Fibroblast of lung (primary cell): ENCODE data around the gene BCAS3. TPM values are rescaled to one million over a fixed set of nuclear protein-coding genes. Genes with fewer than 3 reads are reported as not detected.

Experiments
- DNase-seq, 2 donors: peaks; one replicate each; pipeline versions ENCODE4 v3.0.0 to v3.0.0-alpha.2; 2010; ENCODE audit warnings: low read depth in 2 of 2
- H2AFZ ChIP-seq: 2 replicates; pipeline ENCODE4 v1.5.1; 2012; ENCODE audit warnings: low read length, control low read depth, inconsistent platforms
- H3K27ac ChIP-seq: 2 replicates; pipeline ENCODE4 v1.5.1; 2011; ENCODE audit warnings: low read length, control low read depth; ENCODE audit not compliant: insufficient read depth
- H3K27me3 ChIP-seq: 2 replicates; pipeline ENCODE4 v1.5.1; 2011; ENCODE audit warnings: mild to moderate bottlenecking, low read length; ENCODE audit not compliant: control insufficient read depth, insufficient read depth
- H3K36me3 ChIP-seq: 2 replicates; pipeline ENCODE4 v1.5.1; 2011; ENCODE audit warnings: low read length; ENCODE audit not compliant: control insufficient read depth, insufficient read depth
- H3K4me1 ChIP-seq: 2 replicates; pipeline ENCODE4 v1.5.1; 2011; ENCODE audit warnings: low read length; ENCODE audit not compliant: control insufficient read depth, insufficient read depth; ENCODE audit errors: extremely low read depth
- H3K4me2 ChIP-seq: 2 replicates; pipeline ENCODE4 v1.5.1; 2011; ENCODE audit warnings: low read length, control low read depth; ENCODE audit not compliant: insufficient read depth; ENCODE audit errors: extremely low read depth
- H3K4me3 ChIP-seq, 4 experiments: fragments of 200-600 bp in 1 of 4; sonication (generic) in 1 of 4; replicated peaks in 1 of 4; 2 replicates each; pipeline ENCODE4 v1.5.1; 2011 to 2016; ENCODE audit warnings: low read length in 4 of 4, low read depth in 3 of 4, mild to moderate bottlenecking in 3 of 4, control low read depth in 2 of 4, inconsistent platforms in 1 of 4, mixed read lengths in 1 of 4; ENCODE audit not compliant: insufficient read depth in 1 of 4; ENCODE audit errors: control extremely low read depth in 1 of 4
- H3K79me2 ChIP-seq: 2 replicates; pipeline ENCODE4 v1.5.1; 2012; ENCODE audit warnings: mild to moderate bottlenecking, low read length, inconsistent platforms; ENCODE audit not compliant: control insufficient read depth, insufficient read depth
- H3K9ac ChIP-seq: 2 replicates; pipeline ENCODE4 v1.5.1; 2011; ENCODE audit warnings: mild to moderate bottlenecking, low read length, control low read depth; ENCODE audit not compliant: insufficient read depth
- H3K9me3 ChIP-seq: 2 replicates; pipeline ENCODE4 v1.5.1; 2012; ENCODE audit warnings: low read depth, low read length; ENCODE audit not compliant: control insufficient read depth, insufficient read depth
- H4K20me1 ChIP-seq: 2 replicates; pipeline ENCODE4 v1.5.1; 2011; ENCODE audit warnings: low read length; ENCODE audit not compliant: control insufficient read depth, insufficient read depth; ENCODE audit errors: extremely low read depth
- EZH2 ChIP-seq: IDR thresholded peaks from 2 replicates; pipeline ENCODE4 v1.5.1; 2012; ENCODE audit warnings: low read length, control low read depth, mild to moderate bottlenecking; ENCODE audit errors: missing control alignments
- polyA plus RNA-seq, 2 donors: library from polyadenylated mRNA; depleted of rRNA in 1 of 2; stranded (reverse) in 1 of 2; unstranded in 1 of 2; fragments of >200 nt; gene quantifications; 2 replicates each; pipeline ENCODE4 v1.2.1, GENCODE V29; 2011 to 2012; ENCODE audit warnings: missing spikeins in 1 of 2
- total RNA-seq: library from RNA; depleted of rRNA; stranded (reverse); fragments of >200 nt; gene quantifications from 2 replicates; pipeline ENCODE4 v1.2.1, GENCODE V29; 2014
- TF ChIP-seq, protein P1 (sequence below), 2 donors: IDR thresholded peaks in 1 of 2; conservative IDR thresholded peaks in 1 of 2; 1 replicate in 1 of 2; 2 replicates in 1 of 2; pipeline ENCODE4 v1.5.1; 2011 to 2012; ENCODE audit warnings: low read length in 2 of 2, control low read depth in 1 of 2, inconsistent platforms in 1 of 2, low read depth in 1 of 2, mild to moderate bottlenecking in 1 of 2

The BCAS3 gene
- total and polyA plus RNA-seq, 2 donors (not counting 1 experiment from before 2014, with no cell fraction given): 9.9 to 43.6 TPM

DNA sequence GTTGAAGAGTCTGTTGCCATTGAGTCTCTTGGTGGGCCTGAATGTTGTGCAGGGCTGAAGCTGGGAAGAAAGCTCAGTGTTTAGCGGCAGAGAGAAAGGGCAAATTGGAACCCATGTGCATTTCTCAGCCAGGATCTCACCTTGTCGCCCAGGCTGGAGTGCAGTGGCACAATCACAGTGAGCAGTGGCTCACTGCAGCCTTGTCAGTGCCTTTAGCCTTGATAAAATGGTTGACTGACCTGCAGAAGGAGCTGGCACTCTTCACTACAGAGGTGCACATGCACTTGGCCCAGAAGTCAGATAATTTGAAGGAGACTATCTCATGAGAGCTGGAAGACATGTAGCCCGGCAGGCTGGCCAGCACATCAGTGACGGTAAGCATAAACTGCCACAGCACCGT, 597.7 kb downstream of the BCAS3 start:
- no peaks in the 10 kb centered on the region for H3K36me3 ChIP-seq
- no peaks in the 10 kb centered on the region for H4K20me1 ChIP-seq
- H3K9ac ChIP-seq: no peak overlapping the region
- no peaks in the 10 kb centered on the region for H3K27me3 ChIP-seq
- H2AFZ ChIP-seq: no peak overlapping the region
- H3K27ac ChIP-seq: no peak overlapping the region
- H3K9me3 ChIP-seq: no peaks in the 10 kb centered on the region
- H3K4me2 ChIP-seq: no peak overlapping the region
- H3K4me3 ChIP-seq: no peak overlapping the region
- TF ChIP-seq, protein P1, sequence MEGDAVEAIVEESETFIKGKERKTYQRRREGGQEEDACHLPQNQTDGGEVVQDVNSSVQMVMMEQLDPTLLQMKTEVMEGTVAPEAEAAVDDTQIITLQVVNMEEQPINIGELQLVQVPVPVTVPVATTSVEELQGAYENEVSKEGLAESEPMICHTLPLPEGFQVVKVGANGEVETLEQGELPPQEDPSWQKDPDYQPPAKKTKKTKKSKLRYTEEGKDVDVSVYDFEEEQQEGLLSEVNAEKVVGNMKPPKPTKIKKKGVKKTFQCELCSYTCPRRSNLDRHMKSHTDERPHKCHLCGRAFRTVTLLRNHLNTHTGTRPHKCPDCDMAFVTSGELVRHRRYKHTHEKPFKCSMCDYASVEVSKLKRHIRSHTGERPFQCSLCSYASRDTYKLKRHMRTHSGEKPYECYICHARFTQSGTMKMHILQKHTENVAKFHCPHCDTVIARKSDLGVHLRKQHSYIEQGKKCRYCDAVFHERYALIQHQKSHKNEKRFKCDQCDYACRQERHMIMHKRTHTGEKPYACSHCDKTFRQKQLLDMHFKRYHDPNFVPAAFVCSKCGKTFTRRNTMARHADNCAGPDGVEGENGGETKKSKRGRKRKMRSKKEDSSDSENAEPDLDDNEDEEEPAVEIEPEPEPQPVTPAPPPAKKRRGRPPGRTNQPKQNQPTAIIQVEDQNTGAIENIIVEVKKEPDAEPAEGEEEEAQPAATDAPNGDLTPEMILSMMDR (conservative IDR thresholded peaks at IDR 0.05 in 1 of 2, IDR thresholded peaks at IDR 0.05 in 1 of 2; ENCODE audit: low read depth in 1 of 2, low read length in 2 of 2): no peak
- no peak for TF ChIP-seq EZH2
- H3K79me2 ChIP-seq: no peaks in the 10 kb centered on the region
- peaks cover 7% of the 10 kb centered on the region for H3K4me1 ChIP-seq
- DNase-seq: no peak

DNA sequence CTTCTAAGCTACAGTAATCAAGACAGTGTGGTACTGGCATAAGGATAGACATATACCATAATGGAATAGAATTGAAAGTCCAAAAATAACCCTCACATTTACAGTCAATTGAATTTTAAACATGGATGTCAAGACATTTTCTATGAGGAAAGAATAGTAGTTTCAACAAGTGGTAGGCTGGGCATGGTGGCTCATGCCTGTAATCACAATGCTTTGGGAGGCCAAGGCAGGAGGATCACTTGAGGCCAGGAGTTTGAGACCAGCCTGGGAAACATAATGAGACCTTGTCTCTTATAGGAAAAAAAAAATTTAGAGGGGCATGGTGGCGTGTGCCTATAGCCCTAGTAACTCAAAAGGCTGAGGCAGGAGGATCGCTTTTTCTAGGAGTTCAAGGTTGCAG, 599.2 kb downstream of the BCAS3 start:
- H3K9ac ChIP-seq: no peak overlapping the region
- TF ChIP-seq, protein P1 (conservative IDR thresholded peaks at IDR 0.05 in 1 of 2, IDR thresholded peaks at IDR 0.05 in 1 of 2; ENCODE audit: low read depth in 1 of 2, low read length in 2 of 2): no peak
- no peak for TF ChIP-seq EZH2
- no peaks in the 10 kb centered on the region for H3K9me3 ChIP-seq
- no peak overlapping the region for H3K27ac ChIP-seq
- no peaks in the 10 kb centered on the region for H3K36me3 ChIP-seq
- no peak for DNase-seq
- H3K27me3 ChIP-seq: no peaks in the 10 kb centered on the region
- no peak overlapping the region for H3K4me2 ChIP-seq
- H3K79me2 ChIP-seq: no peaks in the 10 kb centered on the region
- H2AFZ ChIP-seq: no peak overlapping the region
- H3K4me1 ChIP-seq: peaks cover 7% of the 10 kb centered on the region
- H4K20me1 ChIP-seq: no peaks in the 10 kb centered on the region
- H3K4me3 ChIP-seq: no peak overlapping the region

DNA sequence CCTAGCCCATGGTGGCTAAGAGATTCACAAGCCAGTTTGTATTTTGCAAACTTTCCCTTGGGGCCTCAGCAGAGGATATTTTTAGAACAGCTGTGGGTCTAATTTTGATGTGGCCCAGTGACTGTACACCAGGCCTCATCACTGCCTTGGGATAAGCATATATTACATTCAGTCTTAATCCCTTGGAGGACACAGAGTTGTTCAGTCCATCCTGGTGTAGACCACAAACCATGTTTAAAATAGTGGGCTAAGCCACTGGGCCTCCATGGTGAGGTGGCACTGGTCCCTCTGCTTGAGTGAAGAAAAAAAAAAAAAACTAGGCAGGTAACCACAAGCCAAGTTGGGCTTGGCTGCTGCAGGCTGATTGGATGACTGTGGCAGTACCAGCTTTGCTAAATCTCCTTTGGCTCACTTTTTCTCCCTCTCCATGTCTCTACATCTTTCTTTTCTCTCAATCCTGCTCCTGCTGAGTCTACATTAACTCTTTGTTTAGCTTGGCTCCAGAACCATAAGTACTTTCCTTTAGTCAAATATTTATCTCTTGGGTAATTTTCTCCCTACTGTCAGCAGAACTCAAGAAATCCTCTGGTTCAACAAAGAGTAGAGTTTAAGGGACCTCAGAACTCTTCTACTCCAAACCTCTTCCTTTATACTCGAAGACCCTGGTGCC, 602.0 kb downstream of the BCAS3 start:
- no peaks in the 10 kb centered on the region for H4K20me1 ChIP-seq
- no peak overlapping the region for H2AFZ ChIP-seq
- H3K4me1 ChIP-seq: peaks cover 12% of the 10 kb centered on the region
- H3K4me3 ChIP-seq: no peak overlapping the region
- H3K4me2 ChIP-seq: no peak overlapping the region
- peak; percentile 23 to 51 for DNase-seq
- TF ChIP-seq, protein P1 (conservative IDR thresholded peaks at IDR 0.05 in 1 of 2, IDR thresholded peaks at IDR 0.05 in 1 of 2; ENCODE audit: low read depth in 1 of 2, low read length in 2 of 2): no peak
- TF ChIP-seq EZH2: no peak
- no peaks in the 10 kb centered on the region for H3K79me2 ChIP-seq
- no peaks in the 10 kb centered on the region for H3K9me3 ChIP-seq
- H3K27me3 ChIP-seq: no peaks in the 10 kb centered on the region
- no peak overlapping the region for H3K9ac ChIP-seq
- H3K27ac ChIP-seq: no peak overlapping the region
- no peaks in the 10 kb centered on the region for H3K36me3 ChIP-seq
